HEK293T (cell line): Measurements from ENCODE around the gene TAF1C.

Source experiments
- CTCF ChIA-PET: fragments of 350-600 bp; formaldehyde crosslinking; extraction: SDS; loops from one replicate; lab custom pipeline; 2021; ENCODE audit warnings: antibody characterized with exemption, inconsistent platforms; lab: Yijun Ruan, JAX
- POLR2A ChIA-PET: fragments of 350-600 bp; formaldehyde crosslinking; extraction: SDS; loops from one replicate; lab custom pipeline; 2020; ENCODE audit warnings: antibody characterized with exemption, inconsistent platforms; lab: Yijun Ruan, JAX
- DNase-seq: peaks from one replicate; pipeline ENCODE4 v3.0.0; 2012; ENCODE audit warnings: mixed read lengths; ENCODE audit errors: extremely low spot score
- ARNT ChIP-seq: fragments of 450-650 bp; IDR thresholded peaks from 2 replicates; pipeline ENCODE4 v1.6.1; 2017; ENCODE audit warnings: mild to moderate bottlenecking
- BHLHE40 ChIP-seq: fragments of 450-650 bp; IDR thresholded peaks from 2 replicates; pipeline ENCODE4 v1.6.1; 2016; ENCODE audit warnings: mild to moderate bottlenecking, moderate library complexity, borderline replicate concordance
- CTBP1 ChIP-seq: fragments of 450-650 bp; IDR thresholded peaks from 2 replicates; pipeline ENCODE4 v1.6.1; 2016; ENCODE audit warnings: borderline replicate concordance
- ELF4 ChIP-seq: fragments of 450-650 bp; IDR thresholded peaks from 2 replicates; pipeline ENCODE4 v1.6.1; 2017; ENCODE audit warnings: antibody characterized with exemption
- FOXA1 ChIP-seq: fragments of 450-650 bp; IDR thresholded peaks from 2 replicates; pipeline ENCODE4 v1.6.1; 2016; ENCODE audit warnings: mild to moderate bottlenecking
- FOXK2 ChIP-seq: fragments of 450-650 bp; IDR thresholded peaks from 2 replicates; pipeline ENCODE4 v1.6.1; 2016; ENCODE audit warnings: mild to moderate bottlenecking
- FOXM1 ChIP-seq: fragments of 450-650 bp; IDR thresholded peaks from 2 replicates; pipeline ENCODE4 v1.6.1; 2017; ENCODE audit warnings: mild to moderate bottlenecking, borderline replicate concordance
- HDGF ChIP-seq: fragments of 450-650 bp; IDR thresholded peaks from 2 replicates; pipeline ENCODE4 v1.6.1; 2017; ENCODE audit warnings: antibody characterized with exemption, borderline replicate concordance
- L3MBTL2 ChIP-seq: fragments of 450-650 bp; conservative IDR thresholded peaks from 2 replicates; pipeline ENCODE4 v1.6.1; 2016; ENCODE audit warnings: mild to moderate bottlenecking
- LEF1 ChIP-seq: fragments of 450-650 bp; IDR thresholded peaks from 2 replicates; pipeline ENCODE4 v1.6.1; 2017; ENCODE audit warnings: mild to moderate bottlenecking, borderline replicate concordance
- NFRKB ChIP-seq: fragments of 450-650 bp; IDR thresholded peaks from 2 replicates; pipeline ENCODE4 v1.6.1; 2016; ENCODE audit warnings: mild to moderate bottlenecking, moderate library complexity
- PKNOX1 ChIP-seq: fragments of 450-650 bp; IDR thresholded peaks from 2 replicates; pipeline ENCODE4 v1.6.1; 2016
- SP1 ChIP-seq: fragments of 450-650 bp; IDR thresholded peaks from 2 replicates; pipeline ENCODE4 v1.6.1; 2017
- SUZ12 ChIP-seq: fragments of 450-650 bp; IDR thresholded peaks from 2 replicates; pipeline ENCODE4 v1.6.1; 2016; ENCODE audit warnings: mild to moderate bottlenecking
- TARDBP ChIP-seq: fragments of 450-650 bp; IDR thresholded peaks from 2 replicates; pipeline ENCODE4 v1.6.1; 2016
- ZNF384 ChIP-seq: fragments of 450-650 bp; IDR thresholded peaks from 2 replicates; pipeline ENCODE4 v1.6.1; 2016

The TAF1C gene

GRCh38 chr16:84169765-84170310 lies 17.0 kb downstream of the TAF1C start:
- ChIA-PET POLR2A (interaction anchor here (1.4 kb wide), 1 partner anchor 53 kb away, joined by 5 read pairs; the partner anchor contains the start of gene MBTPS1), CTCF (interaction anchor here (0.5 kb wide), 1 partner anchor 64 kb away, joined by 5 read pairs; no protein-coding TSS in a partner anchor)
- no peak for TF ChIP-seq ZNF384
- TF ChIP-seq L3MBTL2 = no peak
- no peak for TF ChIP-seq SP1
- TF ChIP-seq ELF4 = no peak
- no peak for TF ChIP-seq NFRKB
- TF ChIP-seq HDGF = no peak
- DNase-seq = no peak

- CTCF ChIA-PET = interaction anchor here (0.6 to 1.3 kb wide), 2 partner anchors 20 to 243 kb away, joined by 3 read pairs; partner anchors contain the start of gene TAF1C
- TF ChIP-seq FOXA1 (no peak), NFRKB (no peak), BHLHE40 (no peak), PKNOX1 (no peak), FOXK2 (no peak), CTBP1 (no peak), ELF4 (no peak), TARDBP (no peak), FOXM1 (no peak), SP1 (no peak), SUZ12 (no peak), ARNT (no peak), LEF1 (no peak), L3MBTL2 (no peak), HDGF (no peak), ZNF384 (no peak)
These were observed 19.8 kb downstream of the TAF1C start for GRCh38 chr16:84166796-84167695.

GRCh38 chr16:84165746-84166145 lies 21.1 kb downstream of the TAF1C start:
- no peak for DNase-seq
- ChIA-PET POLR2A (no interaction called here), CTCF (no interaction called here)
- TF ChIP-seq NFRKB (no peak), SP1 (no peak), ELF4 (no peak), FOXK2 (no peak), TARDBP (no peak), BHLHE40 (no peak), CTBP1 (no peak), ARNT (no peak), PKNOX1 (no peak), ZNF384 (no peak), FOXM1 (no peak)

More at GRCh38 chr16:84166796-84167695, 19.8 kb downstream of the TAF1C start:
- DNase-seq = no peak
- POLR2A ChIA-PET = interaction anchor here (0.8 to 1.3 kb wide), 2 partner anchors 12 to 50 kb away, joined by 3 to 4 read pairs; partner anchors contain the start of gene MBTPS1

GRCh38 chr16:84161801-84162200 lies 25.1 kb downstream of the TAF1C start:
- CTCF ChIA-PET = no interaction called here
- POLR2A ChIA-PET = no interaction called here
- TF ChIP-seq L3MBTL2 = no peak
- TF ChIP-seq ELF4 = no peak
- TF ChIP-seq FOXM1 = no peak
- TF ChIP-seq LEF1 = no peak
- TF ChIP-seq FOXK2 = no peak
- no peak for TF ChIP-seq SUZ12
- no peak for TF ChIP-seq FOXA1
- TF ChIP-seq ZNF384 = no peak
- no peak for DNase-seq

GRCh38 chr16:84161037-84161436 lies 25.8 kb downstream of the TAF1C start:
- ChIA-PET POLR2A (no interaction called here), CTCF (no interaction called here)
- DNase-seq = no peak
- TF ChIP-seq ELF4 (no peak), LEF1 (no peak), SUZ12 (no peak), ZNF384 (no peak), CTBP1 (no peak), PKNOX1 (no peak), SP1 (no peak), NFRKB (no peak), L3MBTL2 (no peak), BHLHE40 (no peak)

- ChIA-PET CTCF (no interaction called here), POLR2A (no interaction called here)
- DNase-seq = no peak
- TF ChIP-seq HDGF (no peak), FOXK2 (no peak), ARNT (no peak), LEF1 (no peak), FOXA1 (no peak), SUZ12 (no peak), CTBP1 (no peak), TARDBP (no peak), ELF4 (no peak), SP1 (no peak), L3MBTL2 (no peak), ZNF384 (no peak), PKNOX1 (no peak), BHLHE40 (no peak), FOXM1 (no peak)
These were observed 27.1 kb downstream of the TAF1C start for GRCh38 chr16:84159800-84160199.
